Gastrocnemius medialis (tissue), 4 donors: ENCODE data around the gene OCA2. TPM values are rescaled to one million over a fixed set of nuclear protein-coding genes. Genes with fewer than 3 reads are reported as not detected.

Experiments
- ATAC-seq, 2 donors: fragments of 150-250 bp; one replicate each; pipeline ENCODE4 v1.9.1; 2016
- DNase-seq, 2 donors: peaks; one replicate each; pipeline ENCODE4 v3.0.0-alpha.2; 2019
- H3K27ac ChIP-seq, 4 donors: fragments of 200-600 bp; sonication (generic); 1 replicate in 1 of 4; 2 replicates in 3 of 4; pipeline ENCODE4 v1.5.1; 2016 to 2018; ENCODE audit warnings: mild to moderate bottlenecking in 2 of 4, moderate library complexity in 1 of 4
- H3K27me3 ChIP-seq, 3 donors: fragments of 200-600 bp; sonication (generic) in 2 of 3; 1 replicate in 1 of 3; 2 replicates in 2 of 3; pipeline versions ENCODE4 v1.5.1 to v1.6.0; 2016 to 2019; ENCODE audit warnings: mild to moderate bottlenecking in 1 of 3, moderate library complexity in 1 of 3
- H3K36me3 ChIP-seq, 2 donors: fragments of 200-600 bp; sonication (generic) in 1 of 2; one replicate each; pipeline ENCODE4 v1.5.1; 2017 to 2018
- H3K4me1 ChIP-seq, 2 donors: fragments of 200-600 bp; sonication (generic) in 1 of 2; one replicate each; pipeline ENCODE4 v1.5.1; 2016 to 2017; ENCODE audit warnings: mild to moderate bottlenecking in 2 of 2
- H3K4me3 ChIP-seq, 4 donors: fragments of 200-600 bp; sonication (generic) in 3 of 4; 1 replicate in 1 of 4; 2 replicates in 3 of 4; pipeline ENCODE4 v1.5.1; 2016 to 2019; ENCODE audit warnings: mild to moderate bottlenecking in 2 of 4
- H3K9me3 ChIP-seq, 3 donors: fragments of 200-600 bp; sonication (generic) in 2 of 3; 1 replicate in 1 of 3; 2 replicates in 2 of 3; pipeline ENCODE4 v1.5.1; 2016 to 2019
- CTCF ChIP-seq, 5 experiments: fragments of 450-650 bp in 3 of 5; fragments of 200-600 bp in 2 of 5; sonication (generic) in 2 of 5; IDR thresholded peaks in 4 of 5; conservative IDR thresholded peaks in 1 of 5; 1 replicate in 4 of 5; 2 replicates in 1 of 5; pipeline ENCODE4 v1.5.1; 2016 to 2019; ENCODE audit warnings: antibody characterized with exemption in 5 of 5, mild to moderate bottlenecking in 3 of 5, moderate library complexity in 3 of 5
- POLR2A ChIP-seq, 2 donors: fragments of 450-650 bp; IDR thresholded peaks; one replicate each; pipeline ENCODE4 v1.6.1; 2017; ENCODE audit warnings: antibody characterized with exemption in 2 of 2, mild to moderate bottlenecking in 2 of 2, moderate library complexity in 2 of 2
- in situ Hi-C, 4 donors: fragments of 200-750 bp; cut with MboI; loops; one replicate each; pipeline versions ENCODE4 v1.15.0 to v1.8.0; 2017; ENCODE audit warnings: low sequenced_read_pairs in 4 of 4
- intact Hi-C: fragments of 100-400 bp; cut with DNase I; formaldehyde crosslinking; loops from one replicate; pipeline ENCODE4 v1.15.1; 2023; ENCODE audit warnings: low total_unique reads
- total RNA-seq, 4 donors: library from RNA; depleted of rRNA; stranded (reverse); fragments of >200 nt; gene quantifications; one replicate each; pipeline versions ENCODE4 v1.1.0 to v1.2.3, GENCODE V29; 2016

The OCA2 gene
- total RNA-seq, 4 donors from 2014 or later = 0.16 to 0.63 (median 0.41) TPM; not detected in 1

DNA sequence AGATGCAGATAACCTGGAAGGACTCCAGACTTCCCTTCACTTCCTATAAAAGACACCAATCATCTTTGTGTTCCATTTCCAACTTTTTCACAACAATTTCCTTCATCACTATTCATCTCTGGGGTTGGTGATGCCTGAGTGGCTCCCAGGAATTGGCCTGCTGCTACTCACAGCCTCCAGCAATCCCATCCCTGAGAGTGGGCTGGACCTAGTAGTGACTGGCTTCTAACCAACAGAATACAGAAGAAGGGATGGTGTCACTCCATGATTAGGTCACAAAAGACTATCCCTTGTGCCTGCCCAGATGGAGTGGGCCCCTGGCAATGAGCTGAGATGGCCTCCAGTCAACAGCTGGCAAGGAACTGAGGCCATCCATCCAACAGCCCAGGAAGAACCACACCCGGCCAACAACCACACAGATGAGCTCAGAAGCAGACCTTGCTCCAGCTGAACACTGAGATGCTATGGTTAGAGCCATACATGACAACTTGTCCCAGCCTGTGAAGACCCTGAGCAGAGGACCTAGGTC is 20.9 kb downstream of the OCA2 start:
- Histone ChIP-seq H3K27ac (no peak overlapping the region), H3K36me3 (no peaks in the 10 kb centered on the region)

DNA sequence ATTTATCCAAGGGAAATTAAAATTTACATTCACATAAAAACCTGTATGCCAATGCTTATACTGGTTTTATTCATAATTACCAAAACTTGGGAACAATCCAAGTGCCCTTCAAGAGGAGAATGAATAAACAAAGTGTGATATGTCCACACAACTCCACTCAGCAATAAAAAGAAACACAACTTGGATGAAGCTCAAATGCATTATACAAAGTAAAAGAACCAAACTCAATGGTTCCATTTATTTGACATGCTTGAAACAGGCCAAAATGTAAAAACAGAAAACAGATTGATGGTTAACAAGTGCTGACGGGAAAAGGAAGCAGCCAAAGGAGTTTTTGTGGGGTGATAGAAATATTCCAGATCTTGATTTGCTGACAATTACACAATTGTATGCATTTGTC is 23.5 kb downstream of the OCA2 start:
- in situ Hi-C loops (no loop called here), intact Hi-C loops (no loop called here)
- Histone ChIP-seq H3K9me3 (no peaks in the 10 kb centered on the region), H3K4me1 (no peaks in the 10 kb centered on the region), H3K27ac (no peak overlapping the region), H3K36me3 (no peaks in the 10 kb centered on the region), H3K27me3 (no peaks in the 10 kb centered on the region), H3K4me3 (no peak overlapping the region)
- no peak for DNase-seq
- TF ChIP-seq CTCF (IDR thresholded peaks at IDR 0.05 in 4 of 5, conservative IDR thresholded peaks at IDR 0.05 in 1 of 5) (no peak), POLR2A (IDR thresholded peaks at IDR 0.05) (no peak)
- ATAC-seq = no peak

More for the DNA sequence above, 20.9 kb downstream of the OCA2 start:
- Histone ChIP-seq H3K9me3 (no peaks in the 10 kb centered on the region), H3K4me1 (no peaks in the 10 kb centered on the region), H3K27me3 (no peaks in the 10 kb centered on the region), H3K4me3 (no peak overlapping the region)
- TF ChIP-seq POLR2A (IDR thresholded peaks at IDR 0.05) (no peak), CTCF (IDR thresholded peaks at IDR 0.05 in 4 of 5, conservative IDR thresholded peaks at IDR 0.05 in 1 of 5) (no peak)
- DNase-seq (no peak), ATAC-seq (no peak)
- intact Hi-C loops = no loop called here
- in situ Hi-C loops = no loop called here

DNA sequence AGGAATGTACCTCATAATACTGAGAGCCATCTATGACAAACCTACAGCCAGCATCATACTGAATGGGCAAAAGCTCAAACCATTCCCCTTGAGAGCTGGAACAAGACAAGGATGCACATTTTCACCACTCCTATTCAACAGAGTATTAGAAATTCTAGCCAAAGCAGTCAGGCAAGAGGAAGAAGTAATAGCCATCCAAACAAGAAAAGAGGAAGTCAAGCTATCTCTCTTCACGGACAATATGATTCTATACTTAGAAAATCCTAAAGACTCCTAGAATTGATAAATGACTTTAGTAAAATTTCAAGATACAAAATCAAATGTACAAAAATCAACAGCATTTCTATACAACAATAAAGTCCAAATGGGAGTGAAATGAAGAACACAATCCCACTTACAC is 30.2 kb downstream of the OCA2 start:
- DNase-seq = no peak
- intact Hi-C loops (no loop called here), in situ Hi-C loops (no loop called here)
- Histone ChIP-seq H3K36me3 (no peaks in the 10 kb centered on the region), H3K27ac (no peak overlapping the region), H3K9me3 (no peaks in the 10 kb centered on the region), H3K4me1 (no peaks in the 10 kb centered on the region), H3K4me3 (no peak overlapping the region), H3K27me3 (no peaks in the 10 kb centered on the region)
- TF ChIP-seq CTCF (IDR thresholded peaks at IDR 0.05 in 4 of 5, conservative IDR thresholded peaks at IDR 0.05 in 1 of 5) = no peak
- TF ChIP-seq POLR2A (IDR thresholded peaks at IDR 0.05) = no peak
- no peak for ATAC-seq

DNA sequence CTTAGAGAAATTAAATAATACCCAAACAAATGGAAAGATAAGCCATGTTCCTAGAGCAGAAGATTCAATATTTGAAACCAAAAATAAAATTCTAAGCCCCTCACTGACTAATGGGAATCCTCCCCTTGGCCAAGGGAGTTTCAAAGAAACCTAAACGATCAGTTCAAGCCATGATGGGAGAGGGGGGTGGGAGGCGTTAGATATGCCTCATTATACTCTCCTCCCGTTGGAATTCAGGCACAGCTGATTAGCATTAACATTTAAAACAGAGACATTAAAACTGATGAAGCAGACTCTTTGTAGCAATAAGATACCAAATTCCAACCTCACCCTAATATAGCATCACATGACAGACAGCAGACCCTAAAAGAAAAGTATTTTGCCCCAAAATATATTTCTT is 32.9 kb downstream of the OCA2 start:
- intact Hi-C loops = no loop called here
- TF ChIP-seq CTCF (IDR thresholded peaks at IDR 0.05 in 4 of 5, conservative IDR thresholded peaks at IDR 0.05 in 1 of 5) (no peak), POLR2A (IDR thresholded peaks at IDR 0.05) (no peak)

DNA sequence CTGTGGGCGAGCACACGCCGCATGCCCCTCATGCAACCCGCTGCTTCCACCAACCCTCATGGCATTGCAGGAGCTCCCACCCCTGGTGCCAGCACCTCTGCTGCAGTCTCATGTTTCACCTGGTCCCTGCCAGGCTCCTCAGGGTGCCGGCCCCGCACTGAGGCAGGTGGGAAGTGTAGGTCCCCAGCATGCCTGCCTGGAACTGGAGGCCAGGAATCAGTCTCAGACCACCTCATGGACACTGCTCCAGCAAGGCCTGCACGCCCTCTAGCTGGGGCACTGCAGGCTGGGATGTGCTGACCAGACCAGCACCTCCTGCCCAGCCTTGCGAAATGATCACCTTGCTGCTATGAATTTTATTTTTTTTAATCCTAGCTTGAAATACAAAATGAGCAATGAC is 39.1 kb downstream of the OCA2 start:
- intact Hi-C loops (no loop called here), in situ Hi-C loops (no loop called here)
- H3K9me3 ChIP-seq = no peaks in the 10 kb centered on the region
- no peak for TF ChIP-seq POLR2A (IDR thresholded peaks at IDR 0.05)
- TF ChIP-seq CTCF (IDR thresholded peaks at IDR 0.05 in 4 of 5, conservative IDR thresholded peaks at IDR 0.05 in 1 of 5) = no peak
- no peaks in the 10 kb centered on the region for H3K36me3 ChIP-seq
- H3K4me1 ChIP-seq = no peaks in the 10 kb centered on the region
- no peaks in the 10 kb centered on the region for H3K27me3 ChIP-seq
- no peak overlapping the region for H3K27ac ChIP-seq
- H3K4me3 ChIP-seq = no peak overlapping the region
- DNase-seq (no peak), ATAC-seq (no peak)

More for the DNA sequence above, 32.9 kb downstream of the OCA2 start:
- DNase-seq (no peak), ATAC-seq (no peak)
- no peak overlapping the region for H3K4me3 ChIP-seq
- H3K4me1 ChIP-seq = no peaks in the 10 kb centered on the region
- H3K27ac ChIP-seq = no peak overlapping the region
- no peaks in the 10 kb centered on the region for H3K36me3 ChIP-seq
- in situ Hi-C loops = no loop called here
- no peaks in the 10 kb centered on the region for H3K27me3 ChIP-seq
- H3K9me3 ChIP-seq = no peaks in the 10 kb centered on the region
